ENCODE results near the gene HRNR.
"Not testable (repeated sequence)": the region's sequence is repeated elsewhere in the genome, so short reads cannot be mapped to it uniquely, and the experiment has no call there.

Gene HRNR

DNA sequence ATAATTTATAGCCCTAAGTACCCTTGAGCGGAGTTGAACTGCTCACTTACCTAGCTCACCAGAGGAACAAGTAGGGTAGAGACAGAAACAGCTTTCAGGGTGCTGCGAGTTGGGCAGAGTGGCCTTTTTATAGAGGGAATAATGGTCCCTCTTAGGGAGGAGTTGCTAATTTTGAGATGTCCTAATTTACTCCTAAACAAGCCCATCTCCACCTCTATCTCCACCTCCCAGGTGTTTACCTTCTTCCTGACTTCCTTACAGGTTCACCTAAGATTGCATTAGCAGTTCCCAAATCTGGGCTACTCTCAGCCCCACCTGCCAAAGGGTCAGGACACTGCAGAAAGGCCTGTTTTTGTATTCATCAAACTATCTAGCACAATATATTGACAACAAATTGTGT, at the start of gene HRNR:
HRNR (minus strand) TSS at position 101 of the 400 bp plus-strand sequence. CDS start 940 bp downstream, outside the sequence.
- no peak for DNase-seq

DNA sequence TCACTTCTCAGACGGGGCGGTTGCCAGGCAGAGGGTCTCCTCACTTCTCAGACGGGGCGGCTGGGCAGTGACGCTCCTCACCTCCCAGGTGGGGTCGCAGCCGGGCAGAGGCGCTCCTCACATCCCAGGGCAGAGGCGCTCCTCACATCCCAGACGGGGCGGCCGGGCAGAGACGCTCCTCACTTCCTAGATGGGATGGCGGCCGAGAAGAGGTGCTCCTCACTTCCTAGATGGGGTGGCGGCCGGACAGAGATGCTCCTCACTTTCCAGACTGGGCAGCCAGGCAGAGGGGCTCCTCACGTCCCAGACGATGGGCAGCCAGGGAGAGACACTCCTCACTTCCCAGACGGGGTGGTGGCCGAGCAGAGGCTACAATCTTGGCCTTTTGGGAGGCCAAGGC, 32.4 kb upstream of the HRNR start:
- not testable (repeated sequence) for DNase-seq

GRCh38 chr1:152252157-152252556, 28.2 kb upstream of the HRNR start:
- DNase-seq: no peak

DNA sequence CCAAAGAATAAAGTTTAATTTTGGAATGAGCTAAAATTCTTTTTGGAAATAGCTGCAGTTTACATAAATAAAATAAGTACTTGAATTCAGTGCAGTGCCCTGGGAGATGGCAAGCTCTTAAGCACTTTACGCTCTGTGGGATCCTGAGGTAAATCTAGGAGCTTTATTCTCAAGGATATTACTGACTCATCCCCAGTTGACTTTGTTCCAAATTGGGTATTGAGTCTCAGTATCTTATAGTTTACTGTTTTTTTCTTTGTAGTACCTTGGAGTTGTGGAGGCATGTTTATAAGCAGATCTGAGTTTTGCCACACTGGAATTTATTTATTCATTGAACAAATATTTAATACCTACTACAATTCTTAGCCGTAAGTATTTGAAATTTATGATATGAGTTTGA, 27.4 kb upstream of the HRNR start:
- no peak for DNase-seq

- DNase-seq: no peak
Observed at GRCh38 chr1:152247316-152247715, 23.3 kb upstream of the HRNR start.

DNA sequence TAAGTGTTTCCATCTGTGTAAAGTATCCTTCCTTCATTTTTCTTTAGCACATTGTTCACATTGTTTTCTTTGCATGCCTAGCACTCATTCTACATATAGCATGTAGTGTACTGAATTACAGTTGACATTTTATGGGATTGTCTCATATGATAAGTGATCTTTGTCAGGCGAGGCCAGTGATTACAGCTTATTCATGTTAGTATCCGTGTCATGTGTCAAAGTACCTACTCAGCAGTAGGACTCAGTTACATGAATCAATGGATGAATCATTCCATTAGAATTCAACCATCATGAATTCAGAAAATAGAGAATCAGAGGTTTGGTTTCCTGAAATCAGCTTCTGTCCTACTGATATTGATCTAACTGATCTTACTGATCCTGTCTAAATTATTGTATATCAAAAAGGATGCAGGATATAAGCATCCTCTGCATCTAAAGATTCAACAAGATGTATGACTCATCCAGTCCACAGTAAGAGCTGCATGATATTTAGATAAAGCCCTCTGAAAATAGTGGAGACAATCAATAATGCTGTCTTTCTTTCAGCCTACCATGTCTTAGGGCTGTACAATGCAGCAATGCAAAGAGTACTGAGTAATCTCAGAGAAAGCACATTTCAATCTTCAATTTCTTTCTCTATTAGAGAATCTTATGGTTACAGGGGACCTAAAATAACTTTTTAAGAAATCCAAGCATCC, 20.7 kb upstream of the HRNR start:
- DNase-seq: no peak

- DNase-seq: no peak
Observed at GRCh38 chr1:152237093-152237492, 13.1 kb upstream of the HRNR start.

GRCh38 chr1:152228831-152229230, 4.8 kb upstream of the HRNR start:
- DNase-seq: no peak

DNA sequence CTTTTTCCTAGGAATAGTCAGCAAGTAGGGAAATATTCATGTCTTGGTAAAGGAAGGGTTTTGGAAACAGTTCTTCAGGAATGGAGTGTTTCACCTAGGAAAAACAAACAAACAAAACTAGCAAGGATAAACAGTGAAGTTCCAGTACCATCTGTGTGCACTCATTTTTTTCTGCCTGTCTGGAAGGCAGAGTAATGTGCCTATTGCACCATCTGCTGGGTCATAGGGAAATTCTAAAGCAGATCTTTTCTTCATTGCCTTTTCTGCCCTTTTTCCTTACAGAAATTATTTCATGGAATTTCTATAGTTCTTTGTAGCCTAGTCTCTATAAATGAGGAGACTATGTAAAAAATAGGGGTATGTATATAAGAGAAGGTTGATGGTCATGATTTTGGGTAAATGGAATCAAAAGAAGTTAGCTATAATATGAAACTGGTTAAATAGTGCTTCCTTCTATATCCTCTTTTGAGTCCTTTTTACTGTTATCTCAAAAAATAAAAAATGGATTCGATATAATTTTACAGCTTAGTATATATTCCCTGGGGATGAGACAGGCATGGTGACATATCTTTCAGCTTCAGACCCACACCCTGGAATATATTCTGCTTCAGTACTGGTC, 3.4 kb upstream of the HRNR start:
- no peak for DNase-seq

- no peak for DNase-seq
Observed at GRCh38 chr1:152225678-152226077, 1.7 kb upstream of the HRNR start.

DNA sequence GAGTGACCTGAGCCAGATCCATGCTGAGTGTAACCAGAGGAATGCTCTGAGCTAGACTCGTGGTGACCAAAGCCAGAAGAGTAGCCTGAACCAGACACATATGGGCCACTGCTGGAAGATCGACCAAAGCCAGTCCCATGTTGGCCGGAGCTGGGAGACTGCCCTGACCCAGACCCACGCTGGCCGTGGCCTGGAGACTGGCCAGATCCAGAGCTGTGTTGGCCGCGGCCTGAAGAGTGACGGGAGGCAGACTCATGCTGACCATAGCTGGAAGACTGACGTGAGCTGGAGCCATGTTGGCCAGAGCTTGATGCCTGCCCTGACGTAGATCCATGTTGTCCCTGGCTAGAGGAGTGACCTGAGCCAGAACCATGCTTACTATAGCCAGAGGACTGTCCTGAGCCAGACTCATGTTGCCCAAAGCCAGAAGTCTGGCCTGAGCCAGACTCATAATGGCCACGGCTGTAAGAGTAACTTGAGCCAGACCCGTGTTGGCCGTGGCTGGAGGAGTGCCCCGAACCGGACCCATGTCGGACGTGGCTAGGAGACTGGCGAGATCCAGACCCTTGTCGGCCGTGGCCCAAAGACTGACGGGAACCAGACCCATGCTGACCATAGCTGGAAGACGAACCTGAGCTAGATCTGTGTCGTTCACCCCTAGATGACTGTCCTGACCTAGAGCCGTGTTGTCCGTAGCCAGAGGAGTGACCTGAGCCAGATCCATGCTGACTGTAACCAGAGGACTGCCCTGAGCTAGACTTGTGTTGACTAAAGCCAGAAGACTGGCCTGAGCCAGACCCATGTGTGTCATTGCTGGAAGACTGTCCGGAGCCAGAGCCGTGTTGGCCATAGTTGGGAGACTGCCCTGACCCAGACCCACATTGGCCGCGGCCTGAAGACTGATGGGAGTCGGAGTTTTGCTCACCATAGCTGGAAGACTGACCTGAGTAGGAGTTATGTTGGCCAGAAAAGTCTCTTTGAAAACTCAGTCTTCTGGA, 3.5 kb downstream of the HRNR start:
- no peak for DNase-seq

- DNase-seq: not testable (repeated sequence)
Observed at GRCh38 chr1:152219438-152219837, 4.6 kb downstream of the HRNR start.

GRCh38 chr1:152218762-152219436, 5.1 kb downstream of the HRNR start:
- no peak for DNase-seq

DNA sequence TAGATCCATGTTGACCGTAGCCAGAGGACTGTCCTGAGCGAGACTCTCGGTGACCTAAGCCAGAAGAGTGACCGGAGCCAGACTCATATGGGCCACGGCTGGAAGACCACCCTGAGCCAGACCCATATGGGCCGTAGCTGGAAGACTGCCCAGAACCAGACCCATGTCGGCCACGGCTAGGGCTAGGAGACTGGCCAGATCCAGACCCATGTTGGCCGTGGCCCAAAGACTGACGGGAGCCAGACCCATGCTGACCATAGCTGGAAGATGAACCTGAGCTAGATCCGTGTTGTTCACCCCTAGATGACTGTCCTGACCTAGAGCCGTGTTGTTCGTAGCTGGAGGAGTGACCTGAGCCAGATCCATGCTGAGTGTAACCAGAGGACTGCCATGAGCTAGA, 8.4 kb downstream of the HRNR start:
- DNase-seq: not testable (repeated sequence)

GRCh38 chr1:152214911-152215310, 9.1 kb downstream of the HRNR start:
- not testable (repeated sequence) for DNase-seq

- DNase-seq: no peak
Observed at GRCh38 chr1:152198982-152199381, 25.0 kb downstream of the HRNR start.

DNA sequence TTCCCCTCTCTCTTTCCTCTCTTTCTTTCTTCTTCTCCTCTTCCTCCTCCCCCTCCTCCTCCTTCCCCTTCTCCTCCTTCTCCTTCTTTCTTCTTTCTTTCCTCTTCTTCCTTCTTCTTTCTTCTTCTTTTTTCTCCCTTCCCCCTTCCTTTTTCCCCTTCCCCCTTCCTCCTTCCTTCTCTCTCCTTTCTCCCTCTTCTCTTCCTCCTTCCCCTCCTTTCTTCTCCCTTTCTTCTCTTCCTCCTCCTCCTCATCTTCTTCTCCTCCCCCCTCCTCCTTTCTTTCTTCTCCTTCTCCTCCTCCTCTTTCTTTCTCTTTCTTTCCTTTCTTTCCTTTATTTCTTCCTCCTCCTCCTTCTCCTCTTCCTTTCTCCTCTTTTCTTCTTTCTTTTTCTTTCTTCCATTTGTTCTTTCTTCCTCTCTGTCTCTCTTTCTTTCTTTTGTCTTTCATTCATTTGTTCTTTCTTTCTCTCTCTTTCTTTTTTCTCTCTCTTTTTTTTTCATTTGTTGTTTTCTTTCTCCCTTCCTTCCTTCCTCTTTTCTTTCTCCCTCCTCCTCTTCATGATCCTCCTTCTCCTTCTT, 26.5 kb downstream of the HRNR start:
- no peak for DNase-seq

DNA sequence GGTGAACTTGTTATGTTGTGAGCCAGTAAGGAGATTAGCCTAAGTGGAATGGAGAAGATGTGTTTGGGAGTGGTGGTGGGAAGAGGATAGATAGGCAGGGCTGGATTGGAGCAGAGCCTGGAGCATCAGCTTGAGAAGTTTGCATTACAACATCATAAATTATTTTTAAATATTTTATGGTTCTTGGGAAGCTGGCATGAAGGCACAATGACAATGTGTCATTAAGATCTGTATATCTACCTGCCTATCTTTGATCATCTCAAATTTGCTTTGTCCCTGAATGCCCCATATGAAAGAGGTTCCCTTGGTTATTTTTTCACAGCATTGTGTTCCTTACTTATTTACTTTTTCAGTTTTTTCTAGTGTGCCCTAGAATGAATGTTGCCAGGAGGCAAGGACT, 32.3 kb downstream of the HRNR start:
- DNase-seq: no peak

- DNase-seq: no peak
Observed at GRCh38 chr1:152191260-152191659, 32.7 kb downstream of the HRNR start.

GRCh38 chr1:152190589-152190988, 33.4 kb downstream of the HRNR start:
- DNase-seq: no peak

DNA sequence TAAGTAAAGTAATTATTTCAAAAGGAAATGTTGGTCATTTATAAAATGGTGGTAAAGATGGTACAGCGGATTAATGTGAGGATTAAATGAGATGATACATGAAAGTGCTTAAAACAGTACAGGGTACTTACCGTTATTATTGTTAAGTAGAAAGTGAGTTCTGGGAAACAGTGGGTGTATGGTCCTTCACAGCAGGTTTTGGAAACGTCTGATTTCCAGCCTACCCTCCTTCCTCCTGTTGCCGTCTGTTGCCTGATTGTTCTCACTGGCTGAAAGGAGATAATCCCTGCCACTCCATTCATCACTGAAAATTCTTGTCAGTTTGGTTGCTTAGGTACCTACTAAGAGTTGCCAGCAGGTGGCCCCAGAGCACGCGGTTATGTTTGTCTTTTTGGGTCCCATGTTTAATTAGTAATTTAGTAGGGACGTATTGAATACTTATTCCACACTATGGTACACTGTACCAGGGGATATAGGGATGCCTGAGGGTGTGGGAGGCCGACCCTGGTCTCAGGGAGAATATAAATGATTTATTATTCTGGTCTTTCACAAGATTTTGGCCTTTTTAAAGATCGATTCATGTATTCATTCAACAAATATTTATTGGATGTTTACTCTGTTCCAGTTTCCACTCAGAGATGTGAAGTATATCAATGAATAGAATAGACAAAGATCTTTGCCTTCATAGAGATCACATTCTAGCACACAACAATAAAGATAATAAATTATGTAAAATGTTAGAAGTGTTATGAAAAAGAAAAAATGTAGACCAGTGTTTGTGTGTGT, 34.1 kb downstream of the HRNR start:
- peak; percentile 44 for DNase-seq
